ENCODE measurements around the gene MYO18A. TPM values are rescaled to one million over a fixed set of nuclear protein-coding genes. Genes with fewer than 3 reads are reported as not detected.

Gene MYO18A
- total and polyA plus RNA-seq, 12 donors = 61.4 to 442 (median 327) TPM

- TF ChIP-seq, protein P1, sequence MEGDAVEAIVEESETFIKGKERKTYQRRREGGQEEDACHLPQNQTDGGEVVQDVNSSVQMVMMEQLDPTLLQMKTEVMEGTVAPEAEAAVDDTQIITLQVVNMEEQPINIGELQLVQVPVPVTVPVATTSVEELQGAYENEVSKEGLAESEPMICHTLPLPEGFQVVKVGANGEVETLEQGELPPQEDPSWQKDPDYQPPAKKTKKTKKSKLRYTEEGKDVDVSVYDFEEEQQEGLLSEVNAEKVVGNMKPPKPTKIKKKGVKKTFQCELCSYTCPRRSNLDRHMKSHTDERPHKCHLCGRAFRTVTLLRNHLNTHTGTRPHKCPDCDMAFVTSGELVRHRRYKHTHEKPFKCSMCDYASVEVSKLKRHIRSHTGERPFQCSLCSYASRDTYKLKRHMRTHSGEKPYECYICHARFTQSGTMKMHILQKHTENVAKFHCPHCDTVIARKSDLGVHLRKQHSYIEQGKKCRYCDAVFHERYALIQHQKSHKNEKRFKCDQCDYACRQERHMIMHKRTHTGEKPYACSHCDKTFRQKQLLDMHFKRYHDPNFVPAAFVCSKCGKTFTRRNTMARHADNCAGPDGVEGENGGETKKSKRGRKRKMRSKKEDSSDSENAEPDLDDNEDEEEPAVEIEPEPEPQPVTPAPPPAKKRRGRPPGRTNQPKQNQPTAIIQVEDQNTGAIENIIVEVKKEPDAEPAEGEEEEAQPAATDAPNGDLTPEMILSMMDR (IDR thresholded peaks at IDR 0.05) = no peak
- intact Hi-C loops (cut with DNase I) = no loop called here
- 44 to 49% methylated on average over 3 of the region's 3 CpGs for WGBS, 2 donors
- DNase-seq = no peak
- peak in 4 of 8 donors; percentile 62 to 77 (median 65) for ATAC-seq
- H3K27me3 ChIP-seq = no peaks in the 10 kb centered on the region
- peaks cover under 1 to 52% (median 26%) of the 10 kb centered on the region in 9 donors for H3K4me1 ChIP-seq
- peak overlapping the region in 5 of 10 donors; percentile 12 to 67 (median 29) for H3K27ac ChIP-seq
- peaks cover 0 to 32% (median 9%) of the 10 kb centered on the region in 9 donors for H3K36me3 ChIP-seq
- H3K9me3 ChIP-seq = no peaks in the 10 kb centered on the region
- H3K4me3 ChIP-seq = no peak overlapping the region
These were observed 12.0 kb downstream of the MYO18A start for GRCh38 chr17:29168079-29168758.

DNA sequence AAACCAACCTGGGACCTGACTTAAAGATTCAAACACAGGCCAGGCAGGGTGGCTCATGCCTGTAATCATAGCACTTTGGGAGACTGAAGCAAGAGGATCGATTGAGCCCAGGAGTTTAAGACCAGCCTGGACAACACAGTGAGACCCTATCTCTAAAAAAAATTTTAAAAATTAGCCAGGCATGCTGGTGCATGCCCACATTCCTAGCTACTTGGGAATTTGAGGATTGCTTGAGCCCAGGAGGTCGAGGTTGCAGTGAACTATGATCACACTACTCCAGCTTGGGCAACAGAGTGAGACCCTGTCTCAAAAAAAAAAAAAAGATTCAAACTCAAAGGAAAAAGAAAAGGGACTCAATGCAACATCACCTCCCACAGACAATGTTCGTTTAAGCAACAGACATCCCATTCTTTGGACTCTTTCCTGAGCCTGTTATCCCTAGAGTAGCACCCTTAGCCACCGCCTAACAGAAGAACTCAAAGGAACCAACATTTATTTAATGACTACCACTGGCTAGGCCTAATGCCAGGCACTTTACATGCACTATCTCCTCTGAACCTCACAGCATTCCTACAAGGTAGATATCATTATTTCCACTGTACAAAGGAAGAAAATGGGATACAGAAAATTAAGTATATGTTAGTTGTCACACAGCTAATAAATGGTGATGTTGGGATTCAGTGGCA lies 12.7 kb downstream of the MYO18A start:
- TF ChIP-seq, protein P1 (IDR thresholded peaks at IDR 0.05) = no peak

GRCh38 chr17:29166507-29166887 lies 13.7 kb downstream of the MYO18A start:
- Histone ChIP-seq H3K9me3 (no peaks in the 10 kb centered on the region), H3K4me1 (peaks cover 5 to 62% (median 32%) of the 10 kb centered on the region in 9 donors), H3K27me3 (no peaks in the 10 kb centered on the region), H3K36me3 (peaks cover 0 to 32% (median 9%) of the 10 kb centered on the region in 9 donors), H3K4me3 (no peak overlapping the region), H3K27ac (no peak overlapping the region)
- intact Hi-C loops (cut with DNase I) = no loop called here
- TF ChIP-seq, protein P1 (IDR thresholded peaks at IDR 0.05) = no peak
- peak in 1 of 8 donors; percentile 11 for ATAC-seq
- WGBS, 2 donors = 95 to 96% methylated on average over 21 of the region's 21 CpGs
- no peak for DNase-seq

More for the DNA sequence above, 12.7 kb downstream of the MYO18A start:
- whole genome bisulfite sequencing, 2 donors = 76 to 77% methylated on average over 4 of the region's 4 CpGs
- no peak overlapping the region for H3K4me3 ChIP-seq
- H3K4me1 ChIP-seq = peaks cover 5 to 57% (median 32%) of the 10 kb centered on the region in 9 donors
- no peaks in the 10 kb centered on the region for H3K9me3 ChIP-seq
- H3K27me3 ChIP-seq = no peaks in the 10 kb centered on the region
- peaks cover 0 to 35% (median 9%) of the 10 kb centered on the region in 9 donors for H3K36me3 ChIP-seq
- H3K27ac ChIP-seq = peak overlapping the region in 4 of 10 donors; percentile 25 to 67 (median 38)
- no peak for ATAC-seq
- intact Hi-C loops (cut with DNase I) = no loop called here
- DNase-seq = no peak

- intact Hi-C loops (cut with DNase I) = no loop called here
- peaks cover 0 to 32% (median 9%) of the 10 kb centered on the region in 9 donors for H3K36me3 ChIP-seq
- no peak for ATAC-seq
These were observed 14.2 kb downstream of the MYO18A start for GRCh38 chr17:29165800-29166506.

More at GRCh38 chr17:29165800-29166506, 14.2 kb downstream of the MYO18A start:
- DNase-seq = no peak
- Histone ChIP-seq H3K27ac (no peak overlapping the region), H3K9me3 (no peaks in the 10 kb centered on the region), H3K4me3 (no peak overlapping the region), H3K4me1 (peaks cover 5 to 62% (median 32%) of the 10 kb centered on the region in 9 donors), H3K27me3 (no peaks in the 10 kb centered on the region)
- 94 to 95% methylated on average over 32 of the region's 32 CpGs for WGBS, 2 donors
- TF ChIP-seq, protein P1 (IDR thresholded peaks at IDR 0.05) = no peak

Data from heart right ventricle (tissue), 16 donors.